Neural cell (in vitro differentiated cells): ENCODE results near the gene AGPS. TPM values are rescaled to one million over a fixed set of nuclear protein-coding genes. Genes with fewer than 3 reads are reported as not detected.

Source experiments
- H2AFZ ChIP-seq: fragments of 200-600, 300-800 bp; sonication (generic), shearing (Covaris generic); 2 replicates; pipeline ENCODE4 v1.6.0; 2014; ENCODE audit warnings: low read depth, mild to moderate bottlenecking, antibody characterized with exemption, low read length, moderate library complexity
- H3F3A ChIP-seq: fragments of 200-600 bp; shearing (Covaris generic); 2 replicates; pipeline ENCODE4 v1.6.1; 2016; ENCODE audit warnings: mild to moderate bottlenecking, moderate library complexity, mixed read lengths, antibody characterized with exemption, low read length; ENCODE audit not compliant: insufficient read depth, poor library complexity, severe bottlenecking
- H3K27ac ChIP-seq: fragments of 200-600, 300-800 bp; sonication (generic), shearing (Covaris generic); 2 replicates; pipeline ENCODE4 v1.5.1; 2014; ENCODE audit warnings: mild to moderate bottlenecking, low read length, moderate library complexity
- H3K27me3 ChIP-seq: fragments of 300-800, 200-600 bp; sonication (generic), shearing (Covaris generic); 2 replicates; pipeline ENCODE4 v1.6.0; 2014; ENCODE audit warnings: mild to moderate bottlenecking, low read depth, low read length, moderate library complexity; ENCODE audit not compliant: insufficient read depth
- H3K36me3 ChIP-seq: fragments of 300-800, 200-600 bp; sonication (generic), shearing (Covaris generic); 2 replicates; pipeline ENCODE4 v1.5.1; 2014; ENCODE audit warnings: mild to moderate bottlenecking, antibody characterized with exemption, low read length, moderate library complexity; ENCODE audit not compliant: insufficient read depth
- H3K4me2 ChIP-seq: fragments of 300-800, 200-600 bp; sonication (generic), shearing (Covaris generic); 2 replicates; pipeline ENCODE4 v1.6.0; 2014; ENCODE audit warnings: mild to moderate bottlenecking, low read length
- H3K4me3 ChIP-seq: fragments of 300-800, 200-600 bp; sonication (generic), shearing (Covaris generic); 2 replicates; pipeline ENCODE4 v1.5.1; 2014; ENCODE audit warnings: mild to moderate bottlenecking, low read length, moderate library complexity
- H3K79me2 ChIP-seq: fragments of 200-600 bp; shearing (Covaris generic); replicated peaks from 2 replicates; pipeline ENCODE4 v1.6.0; 2014; ENCODE audit warnings: mild to moderate bottlenecking, low read length, moderate library complexity; ENCODE audit not compliant: insufficient read depth
- H3K9ac ChIP-seq: fragments of 300-800, 200-600 bp; sonication (generic), shearing (Covaris generic); 2 replicates; pipeline ENCODE4 v1.6.1; 2016; ENCODE audit warnings: mild to moderate bottlenecking, low read length, mixed read lengths
- H3K9me2 ChIP-seq: fragments of 200-600 bp; shearing (Covaris generic); 2 replicates; pipeline ENCODE4 v1.6.1; 2016; ENCODE audit warnings: mild to moderate bottlenecking, low read length, mixed read lengths; ENCODE audit not compliant: insufficient read depth
- H3K9me3 ChIP-seq: fragments of 200-600, 300-800 bp; sonication (generic), shearing (Covaris generic); 2 replicates; pipeline ENCODE4 v1.6.1; 2016; ENCODE audit warnings: mild to moderate bottlenecking, mixed run types, low read length, moderate library complexity, mixed read lengths
- H4K20me1 ChIP-seq: fragments of 200-600 bp; shearing (Covaris generic); 2 replicates; pipeline ENCODE4 v1.6.1; 2016; ENCODE audit warnings: mild to moderate bottlenecking, mixed run types; ENCODE audit not compliant: insufficient read depth
- CTCF ChIP-seq: fragments of 450-650 bp; IDR thresholded peaks from 2 replicates; pipeline ENCODE4 v1.5.1; 2014; ENCODE audit warnings: antibody characterized with exemption, mild to moderate bottlenecking, moderate library complexity; ENCODE audit not compliant: poor library complexity, severe bottlenecking
- EP300 ChIP-seq: fragments of 450-650 bp; conservative IDR thresholded peaks from 2 replicates; pipeline ENCODE4 v1.6.1; 2014; ENCODE audit warnings: antibody characterized with exemption, mild to moderate bottlenecking, moderate library complexity; ENCODE audit not compliant: poor library complexity, severe bottlenecking
- EZH2 ChIP-seq: fragments of 200-600, 300-800 bp; shearing (Covaris generic), sonication (generic); IDR thresholded peaks from 2 replicates; pipeline ENCODE4 v1.6.1; 2014; ENCODE audit warnings: antibody characterized with exemption, low read length, borderline replicate concordance, mild to moderate bottlenecking; ENCODE audit not compliant: insufficient read depth, poor library complexity, severe bottlenecking
- MXI1 ChIP-seq: fragments of 450-650 bp; conservative IDR thresholded peaks from 2 replicates; pipeline ENCODE4 v1.6.1; 2014; ENCODE audit warnings: antibody characterized with exemption, mild to moderate bottlenecking; ENCODE audit not compliant: poor library complexity, severe bottlenecking
- POLR2AphosphoS5 ChIP-seq: IDR thresholded peaks from 2 replicates; pipeline ENCODE4 v1.6.1; 2012
- RAD21 ChIP-seq: fragments of 450-650 bp; conservative IDR thresholded peaks from 2 replicates; pipeline ENCODE4 v1.6.1; 2014; ENCODE audit warnings: antibody characterized with exemption, mild to moderate bottlenecking, moderate library complexity
- REST ChIP-seq: IDR thresholded peaks from 2 replicates; pipeline ENCODE4 v1.6.1; 2012; ENCODE audit warnings: borderline replicate concordance
- SMC3 ChIP-seq: fragments of 450-650 bp; conservative IDR thresholded peaks from 2 replicates; pipeline ENCODE4 v1.6.1; 2014; ENCODE audit warnings: antibody characterized with exemption, mild to moderate bottlenecking, moderate library complexity; ENCODE audit not compliant: poor library complexity
- TAF1 ChIP-seq: IDR thresholded peaks from 2 replicates; pipeline ENCODE4 v1.6.1; 2012; ENCODE audit warnings: low read depth
- polyA plus RNA-seq: library from polyadenylated mRNA; depleted of rRNA; stranded (reverse); fragments of >200 nt; gene quantifications from 2 replicates; pipeline ENCODE4 v1.2.3, GENCODE V29; 2014

AGPS gene
- polyA plus RNA-seq, 1 donor from 2014 or later, result 31.0 TPM

- no peak overlapping the region for H2AFZ ChIP-seq
- H3K27me3 ChIP-seq, result no peaks in the 10 kb centered on the region
- H3K4me3 ChIP-seq, result no peak overlapping the region
- H3K9me2 ChIP-seq, result no peaks in the 10 kb centered on the region
- no peaks in the 10 kb centered on the region for H3K36me3 ChIP-seq
- no peak overlapping the region for H3K4me2 ChIP-seq
- no peak overlapping the region for H3K27ac ChIP-seq
- H4K20me1 ChIP-seq, result no peaks in the 10 kb centered on the region
- no peak for TF ChIP-seq SMC3
- TF ChIP-seq MXI1, result no peak
- no peak overlapping the region for H3K9ac ChIP-seq
- H3K79me2 ChIP-seq, result no peaks in the 10 kb centered on the region
- no peaks in the 10 kb centered on the region for H3K9me3 ChIP-seq
- no peaks in the 10 kb centered on the region for H3F3A ChIP-seq
Observed at GRCh38 chr2:177506998-177507397, 114.4 kb downstream of the AGPS start.

GRCh38 chr2:177516824-177517544 lies 124.4 kb downstream of the AGPS start:
- H3K79me2 ChIP-seq, result no peaks in the 10 kb centered on the region
- H4K20me1 ChIP-seq, result no peaks in the 10 kb centered on the region
- TF ChIP-seq CTCF (no peak), EP300 (no peak), REST (no peak), TAF1 (no peak), RAD21 (no peak), EZH2 (no peak), MXI1 (no peak), POLR2AphosphoS5 (no peak), SMC3 (no peak)
- H3K9me3 ChIP-seq, result no peaks in the 10 kb centered on the region
- no peaks in the 10 kb centered on the region for H3K27me3 ChIP-seq
- H3K9me2 ChIP-seq, result no peaks in the 10 kb centered on the region
- H3K27ac ChIP-seq, result no peak overlapping the region
- H2AFZ ChIP-seq, result no peak overlapping the region
- H3K4me3 ChIP-seq, result no peak overlapping the region
- no peaks in the 10 kb centered on the region for H3F3A ChIP-seq
- no peak overlapping the region for H3K4me2 ChIP-seq
- H3K9ac ChIP-seq, result no peak overlapping the region
- H3K36me3 ChIP-seq, result no peaks in the 10 kb centered on the region
